Mesodermal cell (in vitro differentiated cells): ENCODE data around the gene NPDC1.
A peak's percentile ranks its signal among the peaks of the same experiment; 100 is the strongest.
"Not testable (repeated sequence)": the region's sequence is repeated elsewhere in the genome, so short reads cannot be mapped to it uniquely, and the experiment has no call there.

Source experiments
- H3K27ac ChIP-seq: 2 replicates; pipeline ENCODE4 v1.7.0; 2013; ENCODE audit warnings: mild to moderate bottlenecking, low read depth, low read length, moderate library complexity; ENCODE audit not compliant: severe bottlenecking
- H3K36me3 ChIP-seq: 2 replicates; pipeline ENCODE4 v1.7.1; 2013; ENCODE audit warnings: mild to moderate bottlenecking, low read length, moderate library complexity; ENCODE audit not compliant: control insufficient read depth, insufficient read depth
- H3K4me1 ChIP-seq: one replicate; pipeline ENCODE4 v1.7.1; 2013; ENCODE audit warnings: mild to moderate bottlenecking, low read length; ENCODE audit not compliant: insufficient read depth, control insufficient read depth, poor library complexity, severe bottlenecking
- H3K4me3 ChIP-seq: 2 replicates; pipeline ENCODE4 v1.7.0; 2013; ENCODE audit warnings: low read length, control low read depth, mild to moderate bottlenecking; ENCODE audit not compliant: insufficient read depth, poor library complexity, severe bottlenecking; ENCODE audit errors: extremely low read depth
- H3K9me3 ChIP-seq: 2 replicates; pipeline ENCODE4 v1.7.1; 2013; ENCODE audit warnings: mild to moderate bottlenecking, low read length, moderate library complexity; ENCODE audit not compliant: control insufficient read depth
- WGBS, 2 experiments: methylation state at CpG; one replicate each; pipeline ENCODE4 v1.1.5; 2013; ENCODE audit warnings: missing lambda C conversion rate in 2 of 2; ENCODE audit not compliant: insufficient coverage in 2 of 2; 5-methylcytosine and 5-hydroxymethylcytosine counted together

NPDC1 gene

GRCh38 chr9:137007108-137007815 lies 38.7 kb downstream of the NPDC1 start:
- 85 to 87% methylated on average over 22 to 26 of the region's 30 CpGs for WGBS, 2 experiments
- Histone ChIP-seq H3K27ac (no peak overlapping the region), H3K36me3 (no peaks in the 10 kb centered on the region), H3K9me3 (no peaks in the 10 kb centered on the region), H3K4me3 (no peak overlapping the region), H3K4me1 (no peaks in the 10 kb centered on the region)

DNA sequence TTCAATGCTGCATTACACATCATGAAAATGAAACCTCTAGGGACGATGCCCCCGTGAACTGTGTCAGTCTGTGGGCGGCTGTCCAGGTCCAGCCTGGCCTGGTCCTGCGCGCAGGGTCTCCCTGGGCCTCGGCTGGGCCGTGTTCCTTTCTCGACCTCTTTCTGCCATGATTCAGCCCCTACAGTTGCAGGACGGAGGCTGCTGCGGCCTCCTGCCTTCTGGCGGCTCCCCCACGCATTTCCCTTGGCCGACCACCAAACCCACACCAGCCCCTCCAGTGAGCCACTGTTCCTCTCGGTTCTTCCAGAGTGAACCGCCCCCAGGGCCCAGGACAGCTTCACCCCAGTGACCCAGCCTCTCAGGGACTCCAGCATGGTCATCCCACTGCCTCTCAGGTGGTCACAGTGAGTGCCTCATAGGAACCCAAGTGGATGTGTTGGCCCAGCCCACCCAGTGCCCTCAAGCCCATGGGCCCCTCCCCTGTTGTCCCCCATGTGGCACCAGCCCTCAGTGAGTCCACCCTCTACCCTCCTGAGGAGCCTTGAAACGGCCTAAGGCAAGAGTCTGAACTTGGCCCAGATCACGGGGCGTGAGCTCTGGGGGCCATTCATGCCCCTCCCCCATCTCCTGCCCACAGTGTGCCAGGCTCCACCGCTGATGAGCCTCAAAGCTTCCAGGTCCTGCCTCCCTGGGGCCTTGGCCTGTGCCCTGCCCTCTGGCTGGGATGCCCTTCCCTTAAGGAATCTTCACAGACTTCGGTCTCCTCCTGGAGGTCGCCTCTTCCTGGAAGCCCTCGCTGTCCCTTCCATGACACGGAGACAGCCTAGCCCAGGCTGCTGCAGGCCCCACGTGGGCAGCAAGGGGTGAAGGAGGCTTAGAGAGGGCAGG lies 39.6 kb downstream of the NPDC1 start:
- H3K4me1 ChIP-seq, result no peaks in the 10 kb centered on the region
- no peaks in the 10 kb centered on the region for H3K9me3 ChIP-seq
- WGBS, 2 experiments, result 92% methylated on average over 14 to 22 of the region's 24 CpGs
- no peak overlapping the region for H3K4me3 ChIP-seq
- H3K36me3 ChIP-seq, result no peaks in the 10 kb centered on the region
- H3K27ac ChIP-seq, result no peak overlapping the region

DNA sequence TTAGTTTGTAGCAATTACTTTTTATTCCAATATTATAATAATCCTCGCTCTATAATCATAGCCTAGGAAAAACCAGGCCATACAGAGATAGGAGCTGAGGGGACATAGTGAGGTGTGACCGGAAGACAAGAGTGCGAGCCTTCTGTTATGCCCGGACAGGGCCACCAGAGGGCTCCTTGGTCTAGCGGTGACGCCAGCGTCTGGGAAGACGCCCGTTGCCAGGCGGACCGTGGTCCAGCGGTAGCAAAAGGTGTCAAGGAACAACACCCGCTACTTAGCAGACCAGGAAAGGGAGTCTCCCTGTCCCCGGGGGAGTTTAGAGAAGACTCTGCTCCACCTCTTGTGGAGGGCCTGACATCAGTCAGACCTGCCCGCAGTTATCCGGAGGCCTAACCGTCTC lies 41.7 kb downstream of the NPDC1 start:
- 57 to 72% methylated on average over 7 to 12 of the region's 17 CpGs for WGBS, 2 experiments
- H3K4me3 ChIP-seq, H3K9me3 ChIP-seq, H3K36me3 ChIP-seq, H3K4me1 ChIP-seq, H3K27ac ChIP-seq: not testable (repeated sequence)

- no peak overlapping the region for H3K27ac ChIP-seq
- no peak overlapping the region for H3K4me3 ChIP-seq
- 94 to 95% methylated on average over 10 of the region's 10 CpGs for WGBS, 2 experiments
- no peaks in the 10 kb centered on the region for H3K9me3 ChIP-seq
- H3K4me1 ChIP-seq, result peaks cover 3% of the 10 kb centered on the region
- no peaks in the 10 kb centered on the region for H3K36me3 ChIP-seq
Observed at GRCh38 chr9:137002646-137003041, 43.3 kb downstream of the NPDC1 start.

DNA sequence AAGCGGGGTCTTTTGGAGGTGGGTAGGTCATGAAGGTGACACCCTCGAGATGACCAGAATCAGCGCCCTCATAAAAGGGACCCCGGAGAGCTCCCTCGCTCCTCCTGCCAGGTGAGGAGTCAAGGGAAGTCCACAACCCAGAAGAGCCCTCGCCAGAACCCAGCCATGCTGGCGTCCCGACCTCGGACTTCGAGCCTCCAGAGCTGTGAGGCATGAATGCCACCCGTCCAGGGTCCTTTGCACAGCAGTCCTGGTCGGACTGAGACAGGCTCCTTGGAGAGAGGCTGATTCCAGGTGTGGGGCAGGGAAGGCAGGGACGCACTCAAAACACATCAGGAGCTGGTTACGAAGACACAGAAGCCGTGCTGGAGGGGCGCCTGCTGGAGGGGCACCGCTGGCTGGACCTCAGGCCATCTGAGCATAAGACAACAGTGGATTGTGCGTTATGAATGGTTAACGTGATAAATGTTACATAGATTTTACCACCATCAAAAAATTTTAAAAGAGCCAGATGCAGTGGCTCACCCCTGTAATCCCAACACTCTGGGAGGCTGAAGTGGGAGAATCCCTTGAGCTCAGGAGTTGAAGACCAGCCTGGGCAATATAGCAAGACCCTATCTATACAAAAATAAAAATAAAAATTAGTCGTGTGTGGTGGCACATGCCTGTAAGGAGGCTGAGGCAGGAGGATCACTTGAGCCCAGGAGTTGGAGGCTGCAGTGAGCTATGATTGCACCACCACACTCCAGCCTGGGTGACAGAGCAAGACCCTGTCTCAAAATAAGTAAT lies 43.9 kb downstream of the NPDC1 start:
- no peak overlapping the region for H3K4me3 ChIP-seq
- H3K27ac ChIP-seq, result no peak overlapping the region
- H3K4me1 ChIP-seq, result peaks cover 3% of the 10 kb centered on the region
- 87 to 90% methylated on average over 13 to 16 of the region's 20 CpGs for WGBS, 2 experiments
- H3K36me3 ChIP-seq, result no peaks in the 10 kb centered on the region
- H3K9me3 ChIP-seq, result no peaks in the 10 kb centered on the region

DNA sequence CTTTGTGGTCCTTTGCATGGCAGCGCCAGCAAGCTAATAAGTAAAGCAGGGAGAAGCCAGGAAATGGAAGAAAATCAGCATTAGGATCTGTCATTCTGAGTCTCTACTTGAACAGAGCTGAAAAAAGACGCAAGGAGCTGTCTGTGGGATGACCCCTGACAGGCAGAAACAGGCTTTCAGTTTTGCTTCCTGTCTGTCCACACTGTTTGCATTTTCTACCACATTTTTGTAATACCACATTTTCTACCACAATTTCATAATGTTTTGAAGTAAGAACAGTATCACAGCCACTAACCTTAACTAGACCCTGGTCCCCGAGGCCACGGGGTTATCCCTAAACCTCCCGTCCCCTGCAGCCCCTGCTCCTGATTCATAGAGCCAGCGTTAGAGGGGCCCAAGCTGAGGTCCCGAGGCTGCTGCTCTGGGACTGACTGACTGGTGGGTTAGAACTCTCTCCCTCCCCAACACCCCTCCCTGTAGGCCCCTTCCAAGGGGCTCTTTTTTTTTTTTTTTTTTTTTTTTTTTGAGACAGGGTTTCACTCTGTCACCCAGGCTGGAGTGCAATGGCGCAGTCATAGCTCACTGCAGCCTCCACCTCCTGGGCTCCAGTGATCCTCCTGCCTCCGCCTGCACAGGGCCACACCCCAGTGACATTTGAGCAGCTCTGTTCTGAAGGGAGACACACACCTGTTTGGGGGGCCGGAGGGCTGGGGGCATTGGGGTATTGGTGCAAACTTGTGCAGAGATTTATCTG lies 45.6 kb downstream of the NPDC1 start:
- H3K9me3 ChIP-seq, result no peaks in the 10 kb centered on the region
- WGBS, 2 experiments, result 93 to 97% methylated on average over 6 of the region's 10 CpGs
- H3K4me1 ChIP-seq, result peaks cover 13% of the 10 kb centered on the region
- H3K4me3 ChIP-seq, result no peak overlapping the region
- H3K36me3 ChIP-seq, result no peaks in the 10 kb centered on the region
- H3K27ac ChIP-seq, result no peak overlapping the region

GRCh38 chr9:136997830-136998234 lies 48.1 kb downstream of the NPDC1 start:
- WGBS, 2 experiments, result 94 to 95% methylated on average over 11 to 12 of the region's 18 CpGs
- Histone ChIP-seq H3K4me3 (no peak overlapping the region), H3K9me3 (no peaks in the 10 kb centered on the region), H3K4me1 (peaks cover 19% of the 10 kb centered on the region), H3K36me3 (peaks cover 12% of the 10 kb centered on the region), H3K27ac (no peak overlapping the region)

GRCh38 chr9:136997371-136997770 lies 48.6 kb downstream of the NPDC1 start:
- WGBS, 2 experiments, result 88% methylated on average over 9 to 10 of the region's 10 CpGs
- H3K4me3 ChIP-seq, result no peak overlapping the region
- H3K9me3 ChIP-seq, result no peaks in the 10 kb centered on the region

GRCh38 chr9:136996361-136997292 lies 49.4 kb downstream of the NPDC1 start, which contains the start of gene CLIC3:
TSS of gene CLIC3 (minus strand) at chr9:136996568. CDS start at chr9:136996543, 25 bp downstream.
- H3K27ac ChIP-seq, result peak within 1 kb of the TSS; percentile 5
- no peak within 1 kb of the TSS for H3K4me3 ChIP-seq
- 54 to 57% methylated on average over 22 to 24 of the region's 35 CpGs for WGBS, 2 experiments
- H3K36me3 ChIP-seq, result peaks cover 12% of the 10 kb centered on the region
- no peaks in the 10 kb centered on the region for H3K9me3 ChIP-seq
- peaks cover 22% of the 10 kb centered on the region for H3K4me1 ChIP-seq

More at GRCh38 chr9:136997371-136997770, 48.6 kb downstream of the NPDC1 start:
- no peak overlapping the region for H3K27ac ChIP-seq
- H3K36me3 ChIP-seq, result peaks cover 12% of the 10 kb centered on the region
- peaks cover 22% of the 10 kb centered on the region for H3K4me1 ChIP-seq
